ENCODE results near the gene INTS1. TPM values are rescaled to one million over a fixed set of nuclear protein-coding genes. Genes with fewer than 3 reads are reported as not detected.

Gene INTS1
- total RNA-seq, 1 experiment from 2014 or later, result 71.8 TPM

DNA sequence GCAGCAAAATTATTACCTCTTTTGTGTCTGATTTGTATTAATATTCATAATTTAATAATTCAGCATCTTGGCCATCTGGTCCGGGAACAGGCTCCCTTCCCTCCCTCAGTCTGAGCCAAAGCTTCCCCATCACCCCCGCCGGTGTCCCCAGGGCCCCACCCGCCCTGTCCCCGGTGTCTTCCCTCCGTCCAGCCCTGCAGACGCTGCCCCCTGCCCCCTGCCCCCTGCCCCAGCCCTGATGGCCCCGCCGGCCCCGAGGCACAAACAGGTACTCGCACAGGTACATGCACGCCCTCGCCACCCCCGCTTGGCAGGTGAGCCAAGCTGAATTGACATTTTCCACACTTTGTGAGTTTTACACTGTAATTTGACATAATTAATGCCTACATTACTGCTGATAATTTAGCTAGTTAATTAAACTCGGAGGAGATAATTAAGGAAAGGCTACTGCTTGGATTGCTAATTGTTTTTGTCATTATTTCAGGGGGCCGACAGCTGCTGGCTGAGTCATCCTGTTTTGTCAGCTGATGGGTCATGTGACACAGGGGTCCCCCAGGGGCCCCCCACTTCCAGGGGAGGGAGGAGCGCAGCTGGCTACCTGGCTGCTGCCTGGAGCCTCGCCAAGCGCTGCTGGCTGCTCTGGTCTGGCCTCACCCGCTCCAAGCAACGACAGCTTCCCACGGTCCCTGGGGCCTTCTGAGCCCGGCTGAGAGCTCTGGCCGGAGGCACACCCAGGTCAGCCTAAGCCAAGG is 81.5 kb downstream of the INTS1 start:
- DNase-seq, result peak; percentile 83
- Histone ChIP-seq H3K4me3 (ENCODE audit: insufficient read depth, low read depth, low read length) (no peak overlapping the region), H3K27me3 (ENCODE audit: control insufficient read depth, insufficient read depth, low read length) (no peaks in the 10 kb centered on the region), H3K36me3 (replicated peaks; ENCODE audit: control insufficient read depth, insufficient read depth, low read length) (no peaks in the 10 kb centered on the region)

DNA sequence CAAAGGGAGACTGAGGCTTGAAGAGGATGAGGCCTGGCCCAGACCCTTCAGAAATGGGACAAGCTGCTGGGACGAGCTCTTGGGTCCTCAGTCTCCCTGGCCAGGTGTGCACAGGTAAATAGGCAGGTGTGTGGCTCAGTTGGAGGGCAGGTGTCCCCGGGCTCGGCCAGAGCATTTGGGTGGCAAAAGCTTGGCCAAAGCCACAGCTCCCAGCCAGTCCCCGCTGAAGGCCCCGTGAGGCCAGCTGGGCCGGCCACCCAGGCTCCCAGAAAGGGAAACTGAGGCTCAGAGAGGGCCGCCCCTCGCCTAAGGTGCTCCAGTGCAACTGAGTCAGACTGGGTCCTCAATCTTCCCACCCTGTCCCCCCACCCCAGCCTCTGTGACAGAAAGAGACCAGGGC is 82.2 kb downstream of the INTS1 start:
- Histone ChIP-seq H3K4me3 (ENCODE audit: insufficient read depth, low read depth, low read length) (no peak overlapping the region), H3K27me3 (ENCODE audit: control insufficient read depth, insufficient read depth, low read length) (no peaks in the 10 kb centered on the region), H3K36me3 (replicated peaks; ENCODE audit: control insufficient read depth, insufficient read depth, low read length) (no peaks in the 10 kb centered on the region)
- no peak for DNase-seq

GRCh38 chr7:1421020-1421790 is 83.0 kb downstream of the INTS1 start:
- Histone ChIP-seq H3K36me3 (replicated peaks; ENCODE audit: control insufficient read depth, insufficient read depth, low read length) (no peaks in the 10 kb centered on the region), H3K27me3 (ENCODE audit: control insufficient read depth, insufficient read depth, low read length) (no peaks in the 10 kb centered on the region), H3K4me3 (ENCODE audit: insufficient read depth, low read depth, low read length) (no peak overlapping the region)
- DNase-seq, result no peak

Other genes starting within 250 kb of the INTS1 start
- 5.2 and 7.6 TPM in 2 replicates for gene MICALL2, start 44.9 kb downstream of the INTS1 start, total RNA-seq (2014; rRNA removed; shearing (Covaris generic))
- 14.8 and 23.1 TPM in 2 replicates for gene MAFK, start 26.3 kb upstream of the INTS1 start, total RNA-seq (2014; rRNA removed; shearing (Covaris generic))
- gene TMEM184A, start 51.8 kb upstream of the INTS1 start, total RNA-seq (2014; rRNA removed; shearing (Covaris generic)), result 0.74 and 1.2 TPM in 2 replicates
- gene PSMG3, start 65.6 kb upstream of the INTS1 start, total RNA-seq (2014; rRNA removed; shearing (Covaris generic)), result 45.9 and 49.8 TPM in 2 replicates
- 16.0 and 19.9 TPM in 2 replicates for gene ELFN1, start 165.9 kb upstream of the INTS1 start, total RNA-seq (2014; rRNA removed; shearing (Covaris generic))

All from H7 (cell line).